H1 (cell line): Measurements from ENCODE around the gene VMP1. TPM values are rescaled to one million over a fixed set of nuclear protein-coding genes. Genes with fewer than 3 reads are reported as not detected.

Experiments
- CTCF ChIA-PET: fragments of 300-600 bp; sonication (Branson Sonifier 250); formaldehyde crosslinking; loops from one replicate; lab custom pipeline; 2021; ENCODE audit not compliant: partially characterized antibody; lab: Charles Lee
- POLR2A ChIA-PET: fragments of 300-600 bp; sonication (Branson Sonifier 250); formaldehyde crosslinking; loops from one replicate; lab custom pipeline; 2021; ENCODE audit warnings: inconsistent platforms; ENCODE audit not compliant: partially characterized antibody; lab: Charles Lee
- DNase-seq, 2 experiments: peaks; one replicate each; pipeline versions ENCODE4 v3.0.0 to v3.0.0-alpha.2; 2010 to 2022; ENCODE audit warnings: low spot score in 2 of 2, low read depth in 1 of 2, mixed read lengths in 1 of 2
- FAIRE-seq: peaks from 2 replicates; lab custom pipeline; 2011; peaks lifted over from hg19 to GRCh38; lab: Jason Lieb, UNC
- H2AFZ ChIP-seq: 2 replicates; pipeline ENCODE4 v1.8.1; 2012; ENCODE audit warnings: low read length, inconsistent platforms
- H2AK5ac ChIP-seq: 2 replicates; pipeline ENCODE4 v1.6.1; 2013; ENCODE audit warnings: low read depth, low read length
- H2BK120ac ChIP-seq: replicated peaks from 2 replicates; pipeline ENCODE3; 2013; ENCODE audit warnings: low read depth, low read length, inconsistent platforms
- H2BK12ac ChIP-seq: 2 replicates; pipeline ENCODE4 v1.6.1; 2013; ENCODE audit warnings: low read depth, low read length
- H2BK15ac ChIP-seq: 2 replicates; pipeline ENCODE4 v1.6.1; 2013; ENCODE audit warnings: low read length
- H2BK20ac ChIP-seq: 2 replicates; pipeline ENCODE4 v1.6.1; 2013; ENCODE audit warnings: low read length
- H2BK5ac ChIP-seq: 2 replicates; pipeline ENCODE4 v1.6.1; 2013; ENCODE audit warnings: low read depth, low read length
- H3K14ac ChIP-seq: 2 replicates; pipeline ENCODE4 v1.6.1; 2013; ENCODE audit warnings: inconsistent platforms; ENCODE audit not compliant: insufficient read length
- H3K18ac ChIP-seq: 2 replicates; pipeline ENCODE4 v1.6.1; 2013; ENCODE audit warnings: low read length; ENCODE audit errors: extremely low read depth
- H3K23ac ChIP-seq: 2 replicates; pipeline ENCODE4 v1.6.1; 2013; ENCODE audit warnings: inconsistent platforms; ENCODE audit not compliant: insufficient read length
- H3K23me2 ChIP-seq: 2 replicates; pipeline ENCODE4 v1.6.1; 2013; ENCODE audit warnings: low read depth, low read length
- H3K27ac ChIP-seq: 2 replicates; pipeline ENCODE4 v1.6.1; 2011; ENCODE audit warnings: low read depth, low read length, inconsistent platforms
- H3K27me3 ChIP-seq, 4 experiments: replicated peaks in 1 of 4; 1 replicate in 1 of 4; 2 replicates in 3 of 4; pipeline versions ENCODE4 v1.6.1 to v1.8.1; 2011 to 2013; ENCODE audit warnings: low read length in 3 of 4, mild to moderate bottlenecking in 3 of 4, inconsistent platforms in 2 of 4, mixed read lengths in 2 of 4, moderate library complexity in 1 of 4; ENCODE audit not compliant: control insufficient read depth in 3 of 4, insufficient read depth in 3 of 4; ENCODE audit errors: extremely low read depth in 1 of 4
- H3K36me3 ChIP-seq, 4 experiments: 2 replicates each; pipeline versions ENCODE4 v1.6.1 to v1.8.1; 2011 to 2013; ENCODE audit warnings: mild to moderate bottlenecking in 4 of 4, low read length in 3 of 4, moderate library complexity in 2 of 4, control low read depth in 1 of 4, inconsistent platforms in 1 of 4; ENCODE audit not compliant: insufficient read depth in 4 of 4, control insufficient read depth in 2 of 4
- H3K4ac ChIP-seq: replicated peaks from 2 replicates; pipeline ENCODE3; 2013; ENCODE audit warnings: low read length, low read depth, mixed read lengths, inconsistent platforms; ENCODE audit not compliant: insufficient read length
- H3K4me1 ChIP-seq, 4 experiments: replicated peaks in 1 of 4; 1 replicate in 1 of 4; 2 replicates in 3 of 4; pipeline versions ENCODE4 v1.6.1 to v1.8.1; 2011 to 2013; ENCODE audit warnings: low read length in 3 of 4, inconsistent platforms in 2 of 4, mixed read lengths in 1 of 4; ENCODE audit not compliant: insufficient read depth in 4 of 4, control insufficient read depth in 3 of 4
- H3K4me2 ChIP-seq, 2 experiments: 2 replicates each; pipeline versions ENCODE4 v1.6.1 to v1.8.1; 2011 to 2013; ENCODE audit warnings: low read depth in 2 of 2, low read length in 2 of 2, control low read depth in 1 of 2, inconsistent platforms in 1 of 2, mild to moderate bottlenecking in 1 of 2; ENCODE audit not compliant: insufficient read depth in 1 of 2
- H3K4me3 ChIP-seq, 4 experiments: fragments of 200-600, 300-600 bp in 1 of 4; sonication (generic), shearing (Covaris generic), sonication (Bioruptor Twin) in 1 of 4; 2 replicates each; pipeline versions ENCODE4 v1.5.1 to v1.8.1; 2011 to 2016; ENCODE audit warnings: low read length in 4 of 4, low read depth in 3 of 4, control low read depth in 2 of 4, inconsistent platforms in 2 of 4, mild to moderate bottlenecking in 2 of 4, mixed read lengths in 1 of 4, moderate library complexity in 1 of 4; ENCODE audit not compliant: insufficient read depth in 2 of 4; ENCODE audit errors: extremely low read depth in 1 of 4
- H3K56ac ChIP-seq: replicated peaks from 2 replicates; pipeline ENCODE3; 2013; ENCODE audit warnings: low read depth, mild to moderate bottlenecking, mixed read lengths, low read length, inconsistent platforms; ENCODE audit not compliant: insufficient read length
- H3K79me1 ChIP-seq: 2 replicates; pipeline ENCODE4 v1.6.1; 2013; ENCODE audit warnings: low read depth, low read length, control low read depth
- H3K79me2 ChIP-seq, 2 experiments: 2 replicates each; pipeline versions ENCODE4 v1.6.1 to v1.8.1; 2012 to 2013; ENCODE audit warnings: low read length in 2 of 2, mild to moderate bottlenecking in 2 of 2, inconsistent platforms in 1 of 2; ENCODE audit not compliant: insufficient read depth in 2 of 2, control insufficient read depth in 1 of 2
- H3K9ac ChIP-seq, 4 experiments: replicated peaks in 1 of 4; 1 replicate in 1 of 4; 2 replicates in 3 of 4; pipeline versions ENCODE4 v1.6.1 to v1.8.1; 2011 to 2013; ENCODE audit warnings: low read depth in 3 of 4, low read length in 3 of 4, control low read depth in 2 of 4, mild to moderate bottlenecking in 2 of 4, moderate library complexity in 2 of 4, inconsistent platforms in 1 of 4; ENCODE audit errors: extremely low read depth in 1 of 4
- H3K9me3 ChIP-seq, 2 experiments: 2 replicates each; pipeline versions ENCODE4 v1.6.1 to v1.8.1; 2012 to 2013; ENCODE audit warnings: mild to moderate bottlenecking in 2 of 2, moderate library complexity in 2 of 2, control low read depth in 1 of 2, inconsistent platforms in 1 of 2, low read depth in 1 of 2, low read length in 1 of 2, mixed read lengths in 1 of 2; ENCODE audit not compliant: insufficient read depth in 2 of 2
- H4K20me1 ChIP-seq, 2 experiments: replicated peaks in 1 of 2; 2 replicates each; pipeline versions ENCODE3 to v1.8.1; 2011 to 2013; ENCODE audit warnings: inconsistent platforms in 2 of 2, low read length in 2 of 2, mild to moderate bottlenecking in 1 of 2; ENCODE audit not compliant: insufficient read depth in 2 of 2, control insufficient read depth in 1 of 2
- H4K5ac ChIP-seq: 2 replicates; pipeline ENCODE4 v1.6.1; 2013; ENCODE audit warnings: low read length, low read depth, mixed read lengths, inconsistent platforms; ENCODE audit not compliant: insufficient read length
- H4K8ac ChIP-seq: 2 replicates; pipeline ENCODE4 v1.8.0; 2013; ENCODE audit warnings: mild to moderate bottlenecking, moderate library complexity, low read length, inconsistent platforms; ENCODE audit not compliant: insufficient read depth; ENCODE audit errors: extremely low read depth
- H4K91ac ChIP-seq: replicated peaks from 2 replicates; pipeline ENCODE3; 2013; ENCODE audit warnings: low read length, mixed read lengths, inconsistent platforms; ENCODE audit not compliant: insufficient read length
- ASH2L ChIP-seq: fragments of 200-600, 300-600 bp; sonication (generic); IDR thresholded peaks from one replicate; pipeline ENCODE4 v1.7.1; 2017; ENCODE audit warnings: low read length
- ATF2 ChIP-seq: IDR thresholded peaks from 2 replicates; pipeline ENCODE4 v1.6.1; 2012; ENCODE audit warnings: low read length, inconsistent platforms
- GTF2F1 ChIP-seq: IDR thresholded peaks from 2 replicates; pipeline ENCODE4 v1.6.1; 2012; ENCODE audit warnings: low read depth, low read length, improper control_type of control experiment, borderline replicate concordance
- KDM4A ChIP-seq: IDR thresholded peaks from one replicate; pipeline ENCODE4 v1.7.1; 2012; ENCODE audit warnings: low read depth, mild to moderate bottlenecking, moderate library complexity, low read length, inconsistent platforms; ENCODE audit not compliant: severe bottlenecking
- MAFK ChIP-seq: IDR thresholded peaks from 2 replicates; pipeline ENCODE4 v1.6.1; 2012; ENCODE audit warnings: low read depth, mild to moderate bottlenecking, improper control_type of control experiment, low read length
- MAX ChIP-seq: IDR thresholded peaks from 2 replicates; pipeline ENCODE4 v1.6.1; 2012; ENCODE audit warnings: inconsistent platforms
- NRF1 ChIP-seq: IDR thresholded peaks from 2 replicates; pipeline ENCODE4 v1.6.1; 2011; ENCODE audit warnings: mild to moderate bottlenecking, low read depth, low read length, improper control_type of control experiment
- POLR2A ChIP-seq, 2 experiments: IDR thresholded peaks; 1 replicate in 1 of 2; 2 replicates in 1 of 2; pipeline ENCODE4 v1.6.1; 2011; ENCODE audit warnings: low read depth in 2 of 2, low read length in 2 of 2, mild to moderate bottlenecking in 2 of 2; ENCODE audit errors: control extremely low read depth in 1 of 2
- RXRA ChIP-seq: IDR thresholded peaks from 2 replicates; pipeline ENCODE4 v1.6.1; 2011; ENCODE audit warnings: low read depth, mild to moderate bottlenecking, low read length, moderate library complexity; ENCODE audit not compliant: insufficient read depth
- SIN3A ChIP-seq, 2 experiments: IDR thresholded peaks in 1 of 2; conservative IDR thresholded peaks in 1 of 2; 2 replicates each; pipeline ENCODE4 v1.6.1; 2011 to 2012; ENCODE audit warnings: low read length in 2 of 2, improper control_type of control experiment in 1 of 2, low read depth in 1 of 2, mild to moderate bottlenecking in 1 of 2
- SP4 ChIP-seq: IDR thresholded peaks from 2 replicates; pipeline ENCODE4 v1.6.1; 2012; ENCODE audit warnings: low read length, inconsistent platforms
- WGBS, 2 experiments: shearing (Covaris generic) in 1 of 2; methylation state at CpG; one replicate each; pipeline versions ENCODE4 v1.1.6 to v1.1.7; 2013 to 2015; ENCODE audit warnings: low lambda C conversion rate in 2 of 2, mixed read lengths in 2 of 2, inconsistent platforms in 1 of 2, low coverage in 1 of 2, missing lambda C conversion rate in 1 of 2; ENCODE audit not compliant: insufficient replicate concordance in 2 of 2, insufficient coverage in 1 of 2, insufficient read length in 1 of 2; ENCODE audit errors: extremely low coverage in 1 of 2, missing lambda C conversion rate in 1 of 2; 5-methylcytosine and 5-hydroxymethylcytosine counted together
- polyA plus RNA-seq, 7 experiments: library from polyadenylated mRNA; depleted of rRNA in 3 of 7; stranded (reverse) in 5 of 7; unstranded in 2 of 7; fragments of >200 nt in 5 of 7; fragments of 200-250 nt in 2 of 7; gene quantifications; 1 replicate in 5 of 7; 2 replicates in 1 of 7; 4 replicates in 1 of 7; pipeline versions ENCODE4 v1.2.1 to v1.2.3, GENCODE V29; 2011 to 2013; ENCODE audit warnings: missing spikeins in 2 of 7, mixed read lengths in 2 of 7
- total RNA-seq: library from RNA; stranded (reverse); fragmentation: NEBNext Ultra II Directional; extraction: Animal tissue kit (Norgen Biotek cat#: 25700); gene quantifications from 2 replicates; pipeline ENCODE4 v1.2.1, GENCODE V29; 2021

Gene VMP1
- total and polyA plus RNA-seq, 2 of the 8 experiments (the other 6 are each of a cell fraction or from before 2014, with no cell fraction given), result 45.0 to 92.7 TPM

- Histone ChIP-seq H3K4me2 (no peak overlapping the region), H4K91ac (no peak overlapping the region), H4K8ac (no peak overlapping the region), H2AFZ (no peak overlapping the region), H4K20me1 (no peaks in the 10 kb centered on the region), H2BK120ac (no peak overlapping the region), H3K56ac (no peak overlapping the region), H3K4me3 (no peak overlapping the region), H3K27ac (no peak overlapping the region), H2BK5ac (no peak overlapping the region), H2AK5ac (no peak overlapping the region), H4K5ac (no peak overlapping the region), H3K14ac (no peak overlapping the region), H3K23ac (no peak overlapping the region), H3K9me3 (no peaks in the 10 kb centered on the region), H2BK15ac (no peak overlapping the region), H3K4me1 (peaks cover 0 to 7% (median 3%) of the 10 kb centered on the region in 4 experiments; a peak in 4 of 7 replicates), H3K79me1 (no peaks in the 10 kb centered on the region), H2BK12ac (no peak overlapping the region), H3K18ac (no peak overlapping the region), H3K79me2 (no peaks in the 10 kb centered on the region), H3K9ac (no peak overlapping the region), H3K27me3 (no peaks in the 10 kb centered on the region), H2BK20ac (no peak overlapping the region), H3K23me2 (no peaks in the 10 kb centered on the region), H3K4ac (no peak overlapping the region), H3K36me3 (peaks cover 0 to 17% (median 9%) of the 10 kb centered on the region in 4 experiments; a peak in 5 of 8 replicates)
- POLR2A ChIA-PET, result interaction anchor here (0.6 to 1.6 kb wide), 6 partner anchors 13 to 97 kb away, joined by 3 to 7 read pairs (median 3); no protein-coding TSS in a partner anchor
- WGBS, 2 experiments, result 87% methylated on average over 5 of the region's 5 CpGs; no CpG with 5 or more reads in 1 of the 2 experiments
- FAIRE-seq (no peak), DNase-seq (no peak)
- CTCF ChIA-PET, result interaction anchor here (0.6 to 1.5 kb wide), 3 partner anchors 17 to 38 kb away, joined by 3 to 4 read pairs (median 3); no protein-coding TSS in a partner anchor
- TF ChIP-seq SIN3A (conservative IDR thresholded peaks at IDR 0.05 in 1 of 2, IDR thresholded peaks at IDR 0.05 in 1 of 2; ENCODE audit: low read depth in 1 of 2, low read length in 2 of 2) (no peak), KDM4A (no peak), POLR2A (IDR thresholded peaks at IDR 0.05; ENCODE audit: control extremely low read depth in 1 of 2, low read depth in 2 of 2, low read length in 2 of 2) (no peak), ATF2 (no peak), NRF1 (no peak), MAFK (no peak), RXRA (no peak), MAX (no peak), GTF2F1 (no peak), SP4 (no peak), ASH2L (no peak)
Measured at GRCh38 chr17:59858167-59858816, 150.8 kb downstream of the VMP1 start.
